HepG2 (cell line): ENCODE results near the gene OR1C1. TPM values are rescaled to one million over a fixed set of nuclear protein-coding genes. Genes with fewer than 3 reads are reported as not detected.
"Not testable (repeated sequence)": the region's sequence is repeated elsewhere in the genome, so short reads cannot be mapped to it uniquely, and the experiment has no call there.

ENCODE experiments used
- ATAC-seq: fragments of 200-7000 bp; cut with Tn5 transposase; 3 replicates; pipeline ENCODE4 v1.9.1; 2020; ENCODE audit warnings: mild to moderate bottlenecking, moderate library complexity
- BruUV-seq: library from RNA; stranded (reverse); fragments of 400-500 nt; replicated peaks from 2 replicates; lab custom pipeline; 2021; lab: Mats Ljungman, UMichigan
- CTCF ChIA-PET: fragments of 300-600 bp; formaldehyde crosslinking; extraction: SDS; loops from one replicate; lab custom pipeline; 2021; ENCODE audit warnings: low total read pairs, inconsistent platforms, low intra/inter-chr PET ratio; lab: Yijun Ruan, JAX
- POLR2A ChIA-PET: fragments of 350-600 bp; sonication (Branson Sonifier 250); formaldehyde crosslinking; loops from one replicate; lab custom pipeline; 2020; ENCODE audit warnings: antibody characterized with exemption, inconsistent platforms; lab: Yijun Ruan, JAX
- DNase-seq: peaks from one replicate; pipeline ENCODE4 v3.0.0-alpha.2; 2015; ENCODE audit warnings: low spot score
- FAIRE-seq: peaks from 3 replicates; lab custom pipeline; 2011; peaks lifted over from hg19 to GRCh38; lab: Jason Lieb, UNC
- H2AFZ ChIP-seq: one replicate; pipeline ENCODE4 v1.6.1; 2011; ENCODE audit warnings: low read length, inconsistent platforms
- H3K27ac ChIP-seq: fragments of 300-600 bp; 3 replicates; pipeline ENCODE4 v1.8.0; 2011; ENCODE audit warnings: mixed run types, mild to moderate bottlenecking, mixed read lengths, low read length, inconsistent platforms; ENCODE audit not compliant: insufficient read depth; ENCODE audit errors: extremely low read length
- H3K27me3 ChIP-seq, 2 experiments: fragments of 200-600 bp in 1 of 2; 2 replicates in 1 of 2; 3 replicates in 1 of 2; pipeline versions ENCODE4 v1.6.0 to v1.8.0; 2011; ENCODE audit warnings: low read length in 2 of 2, mild to moderate bottlenecking in 2 of 2, moderate library complexity in 2 of 2, inconsistent platforms in 1 of 2; ENCODE audit not compliant: insufficient read depth in 2 of 2, control insufficient read depth in 1 of 2
- H3K36me3 ChIP-seq, 2 experiments: fragments of 200-600 bp in 1 of 2; replicated peaks in 1 of 2; 2 replicates in 1 of 2; 3 replicates in 1 of 2; pipeline versions ENCODE4 v1.5.1 to v1.8.0; 2011; ENCODE audit warnings: low read length in 2 of 2, inconsistent platforms in 1 of 2; ENCODE audit not compliant: insufficient read depth in 2 of 2, control insufficient read depth in 1 of 2
- H3K4me1 ChIP-seq: 2 replicates; pipeline ENCODE4 v1.5.1; 2012; ENCODE audit warnings: low read length, inconsistent platforms; ENCODE audit not compliant: insufficient read depth
- H3K4me2 ChIP-seq: 2 replicates; pipeline ENCODE4 v1.6.0; 2011; ENCODE audit warnings: low read depth, low read length, inconsistent platforms
- H3K4me3 ChIP-seq, 3 experiments: fragments of 200-600 bp in 1 of 3; sonication (generic), shearing (Covaris generic) in 1 of 3; replicated peaks in 1 of 3; 2 replicates each; pipeline ENCODE4 v1.5.1; 2011 to 2016; ENCODE audit warnings: low read length in 3 of 3, inconsistent platforms in 2 of 3, low read depth in 2 of 3, mild to moderate bottlenecking in 2 of 3, control low read depth in 1 of 3, mixed read lengths in 1 of 3; ENCODE audit not compliant: insufficient read depth in 1 of 3
- H3K79me2 ChIP-seq: one replicate; pipeline ENCODE4 v1.6.1; 2011; ENCODE audit warnings: low read length, inconsistent platforms; ENCODE audit not compliant: insufficient read depth
- H3K9ac ChIP-seq: 2 replicates; pipeline ENCODE4 v1.6.0; 2011; ENCODE audit warnings: mild to moderate bottlenecking, low read depth, low read length, inconsistent platforms; ENCODE audit not compliant: insufficient read depth
- H3K9me3 ChIP-seq: 2 replicates; pipeline ENCODE4 v1.5.1; 2012; ENCODE audit warnings: mild to moderate bottlenecking, low read length
- H4K20me1 ChIP-seq: 2 replicates; pipeline ENCODE4 v1.6.0; 2011; ENCODE audit warnings: inconsistent platforms, mild to moderate bottlenecking, low read length, moderate library complexity; ENCODE audit not compliant: insufficient read depth
- PBX2 ChIP-seq: IDR thresholded peaks from 2 replicates; pipeline ENCODE4 v1.6.1; 2016; ENCODE audit warnings: control low read depth
- YEATS2 ChIP-seq: sonication (generic); formaldehyde crosslinking; IDR thresholded peaks from 2 replicates; pipeline ENCODE4 v1.4.0; 2020; ENCODE audit warnings: missing genetic modification reagents, borderline replicate concordance
- WGBS: methylation state at CpG from one replicate; pipeline ENCODE4 v1.1.6; 2017; ENCODE audit warnings: low lambda C conversion rate; 5-methylcytosine and 5-hydroxymethylcytosine counted together
- in situ Hi-C: cut with HindIII; loops from 2 replicates; pipeline ENCODE4 v1.10.0; 2017; ENCODE audit warnings: low pct_unique_long_range_greater_than_20kb; ENCODE audit not compliant: extremely low pct_ligation_motif_present
- intact Hi-C: fragments of 100-400 bp; cut with micrococcal nuclease; formaldehyde crosslinking; loops from one replicate; pipeline ENCODE4 v1.10.0; 2022; ENCODE audit not compliant: unreplicated experiment
- polyA plus RNA-seq, 8 experiments: library from polyadenylated mRNA; depleted of rRNA in 3 of 8; stranded (reverse) in 7 of 8; unstranded in 1 of 8; fragments of >200 nt; fragmentation: Illumina TruSeq in 4 of 8; extraction: Trizol in 4 of 8; gene quantifications; 2 replicates each; pipeline versions ENCODE4 v1.2.1 to v1.2.3, GENCODE V29; 2011 to 2016; ENCODE audit warnings: low read depth in 4 of 8, missing spikeins in 1 of 8, mixed read lengths in 1 of 8; ENCODE audit not compliant: insufficient read depth in 1 of 8
- total RNA-seq, 5 experiments: library from RNA; depleted of rRNA; stranded (reverse); fragments of >200 nt; fragmentation: Illumina TruSeq; extraction: Trizol; gene quantifications; 2 replicates each; pipeline ENCODE4 v1.2.3, GENCODE V29; 2016; ENCODE audit warnings: low read depth in 1 of 5

The OR1C1 gene
- total and polyA plus RNA-seq, 2 of the 13 experiments (the other 11 are each of a cell fraction or from before 2014, with no cell fraction given): not detected

GRCh38 chr1:247713753-247714152 lies 46.6 kb downstream of the OR1C1 start:
- Histone ChIP-seq H3K27me3 (no peaks in the 10 kb centered on the region), H3K36me3 (no peaks in the 10 kb centered on the region), H3K4me3 (no peak overlapping the region), H3K79me2 (no peaks in the 10 kb centered on the region), H3K27ac (no peak overlapping the region), H4K20me1 (no peaks in the 10 kb centered on the region), H3K9me3 (peaks cover 75% of the 10 kb centered on the region), H3K4me1 (no peaks in the 10 kb centered on the region), H3K9ac (no peak overlapping the region), H2AFZ (no peak overlapping the region), H3K4me2 (no peak overlapping the region)
- ATAC-seq (no peak), DNase-seq (no peak), FAIRE-seq (no peak)
- intact Hi-C loops: no loop called here
- CTCF ChIA-PET: no interaction called here
- TF ChIP-seq YEATS2 (CRISPR knock-in tag) (no peak), PBX2 (CRISPR knock-in tag) (no peak)
- POLR2A ChIA-PET: no interaction called here
- 2% methylated on average over 7 of the region's 7 CpGs for WGBS
- in situ Hi-C loops: no loop called here
- BruUV-seq: no TSS peak

GRCh38 chr1:247710681-247711080 lies 49.7 kb downstream of the OR1C1 start:
- DNase-seq, H3K27me3 ChIP-seq, H3K79me2 ChIP-seq, in situ Hi-C loops, POLR2A ChIA-PET, H3K4me2 ChIP-seq, CTCF ChIA-PET, H3K27ac ChIP-seq, H4K20me1 ChIP-seq, intact Hi-C loops, H3K4me1 ChIP-seq, BruUV-seq, H2AFZ ChIP-seq, H3K36me3 ChIP-seq, ATAC-seq, H3K9ac ChIP-seq, H3K4me3 ChIP-seq, FAIRE-seq: not testable (repeated sequence)
- peaks cover 78% of the 10 kb centered on the region for H3K9me3 ChIP-seq
- 30% methylated on average over 8 of the region's 8 CpGs for WGBS

Other genes starting within 250 kb of the OR1C1 start
- gene OR2C3, start 224.1 kb downstream of the OR1C1 start, total RNA-seq (2016; rRNA removed; fragmentation: Illumina TruSeq; extraction: Trizol): not detected in 2 replicates
- not detected in 2 replicates for gene OR2C3, start 224.1 kb downstream of the OR1C1 start, polyA plus RNA-seq (2011; rRNA removed)
- not detected in 2 replicates for gene GCSAML, start 211.4 kb downstream of the OR1C1 start, total RNA-seq (2016; rRNA removed; fragmentation: Illumina TruSeq; extraction: Trizol)
- gene GCSAML, start 211.4 kb downstream of the OR1C1 start, polyA plus RNA-seq (2011; rRNA removed): not detected in 2 replicates
- gene OR2G2, start 172.2 kb downstream of the OR1C1 start, total RNA-seq (2016; rRNA removed; fragmentation: Illumina TruSeq; extraction: Trizol): not detected in 2 replicates
- gene OR2G2, start 172.2 kb downstream of the OR1C1 start, polyA plus RNA-seq (2011; rRNA removed): not detected in 2 replicates
- not detected in 2 replicates for gene OR2G3, start 155.0 kb downstream of the OR1C1 start, total RNA-seq (2016; rRNA removed; fragmentation: Illumina TruSeq; extraction: Trizol)
- not detected in 2 replicates for gene OR2G3, start 155.0 kb downstream of the OR1C1 start, polyA plus RNA-seq (2011; rRNA removed)
- not detected in 2 replicates for gene OR13G1, start 80.8 kb downstream of the OR1C1 start, total RNA-seq (2016; rRNA removed; fragmentation: Illumina TruSeq; extraction: Trizol)
- not detected in 2 replicates for gene OR13G1, start 80.8 kb downstream of the OR1C1 start, polyA plus RNA-seq (2011; rRNA removed)
- not detected in 2 replicates for gene OR6F1, start 43.9 kb downstream of the OR1C1 start, total RNA-seq (2016; rRNA removed; fragmentation: Illumina TruSeq; extraction: Trizol)
- not detected in 2 replicates for gene OR6F1, start 43.9 kb downstream of the OR1C1 start, polyA plus RNA-seq (2011; rRNA removed)
- not detected in 2 replicates for gene OR14K1, start 21.9 kb downstream of the OR1C1 start, total RNA-seq (2016; rRNA removed; fragmentation: Illumina TruSeq; extraction: Trizol)
- not detected in 2 replicates for gene OR14K1, start 21.9 kb downstream of the OR1C1 start, polyA plus RNA-seq (2011; rRNA removed)
- not detected in 2 replicates for gene OR14A2, start 12.4 kb downstream of the OR1C1 start, total RNA-seq (2016; rRNA removed; fragmentation: Illumina TruSeq; extraction: Trizol)
- gene OR14A2, start 12.4 kb downstream of the OR1C1 start, polyA plus RNA-seq (2011; rRNA removed): not detected in 2 replicates
- gene OR14A16, start 63.6 kb upstream of the OR1C1 start, total RNA-seq (2016; rRNA removed; fragmentation: Illumina TruSeq; extraction: Trizol): not detected in 2 replicates
- not detected in 2 replicates for gene OR14A16, start 63.6 kb upstream of the OR1C1 start, polyA plus RNA-seq (2011; rRNA removed)
- gene OR11L1, start 81.3 kb upstream of the OR1C1 start, total RNA-seq (2016; rRNA removed; fragmentation: Illumina TruSeq; extraction: Trizol): not detected in 2 replicates
- not detected in 2 replicates for gene OR11L1, start 81.3 kb upstream of the OR1C1 start, polyA plus RNA-seq (2011; rRNA removed)
- gene TRIM58, start 96.6 kb upstream of the OR1C1 start, total RNA-seq (2016; rRNA removed; fragmentation: Illumina TruSeq; extraction: Trizol): not detected in 2 replicates
- not detected in 2 replicates for gene TRIM58, start 96.6 kb upstream of the OR1C1 start, polyA plus RNA-seq (2011; rRNA removed)
- gene OR2W3, start 135.0 kb upstream of the OR1C1 start, total RNA-seq (2016; rRNA removed; fragmentation: Illumina TruSeq; extraction: Trizol): not detected in 2 replicates
- gene OR2W3, start 135.0 kb upstream of the OR1C1 start, polyA plus RNA-seq (2011; rRNA removed): not detected in 2 replicates
- gene OR2T8, start 159.7 kb upstream of the OR1C1 start, total RNA-seq (2016; rRNA removed; fragmentation: Illumina TruSeq; extraction: Trizol): not detected in 2 replicates
- gene OR2T8, start 159.7 kb upstream of the OR1C1 start, polyA plus RNA-seq (2011; rRNA removed): not detected in 2 replicates
- gene OR2AJ1, start 164.3 kb upstream of the OR1C1 start, total RNA-seq (2016; rRNA removed; fragmentation: Illumina TruSeq; extraction: Trizol): not detected in 2 replicates
- gene OR2AJ1, start 164.3 kb upstream of the OR1C1 start, polyA plus RNA-seq (2011; rRNA removed): not detected in 2 replicates
- gene OR2L8, start 188.3 kb upstream of the OR1C1 start, total RNA-seq (2016; rRNA removed; fragmentation: Illumina TruSeq; extraction: Trizol): not detected in 2 replicates
- not detected in 2 replicates for gene OR2L8, start 188.3 kb upstream of the OR1C1 start, polyA plus RNA-seq (2011; rRNA removed)
- gene OR2AK2, start 204.7 kb upstream of the OR1C1 start, total RNA-seq (2016; rRNA removed; fragmentation: Illumina TruSeq; extraction: Trizol): not detected in 2 replicates
- gene OR2AK2, start 204.7 kb upstream of the OR1C1 start, polyA plus RNA-seq (2011; rRNA removed): not detected in 2 replicates